Measurements from ENCODE around the gene SPTLC1. TPM values are rescaled to one million over a fixed set of nuclear protein-coding genes. Genes with fewer than 3 reads are reported as not detected.
"Not testable (repeated sequence)": the region's sequence is repeated elsewhere in the genome, so short reads cannot be mapped to it uniquely, and the experiment has no call there.

SPTLC1 gene
- total and polyA plus RNA-seq, 3 donors from 2014 or later = 71.6 to 104 (median 77.1) TPM

- no peak for TF ChIP-seq POLR2A (IDR thresholded peaks at IDR 0.05)
- TF ChIP-seq CTCF (IDR thresholded peaks at IDR 0.05) = no peak
- Histone ChIP-seq H3K9me3 (no peaks in the 10 kb centered on the region), H3K27ac (peak overlapping the region in 1 of 2 donors; percentile 30), H3K36me3 (ENCODE audit: low read depth, missing control alignments) (no peaks in the 10 kb centered on the region), H3K4me1 (peaks cover 12% of the 10 kb centered on the region), H3K4me3 (no peak overlapping the region), H3K27me3 (no peaks in the 10 kb centered on the region)
- peak; percentile 17 for DNase-seq
- 55 to 69% methylated on average over 11 to 15 of the region's 15 CpGs for WGBS, 2 donors
- intact Hi-C loops (cut with DNase I; ENCODE audit: low total_unique reads) = no loop called here
Observed at GRCh38 chr9:92151691-92152393, 36.6 kb upstream of the SPTLC1 start.

DNA sequence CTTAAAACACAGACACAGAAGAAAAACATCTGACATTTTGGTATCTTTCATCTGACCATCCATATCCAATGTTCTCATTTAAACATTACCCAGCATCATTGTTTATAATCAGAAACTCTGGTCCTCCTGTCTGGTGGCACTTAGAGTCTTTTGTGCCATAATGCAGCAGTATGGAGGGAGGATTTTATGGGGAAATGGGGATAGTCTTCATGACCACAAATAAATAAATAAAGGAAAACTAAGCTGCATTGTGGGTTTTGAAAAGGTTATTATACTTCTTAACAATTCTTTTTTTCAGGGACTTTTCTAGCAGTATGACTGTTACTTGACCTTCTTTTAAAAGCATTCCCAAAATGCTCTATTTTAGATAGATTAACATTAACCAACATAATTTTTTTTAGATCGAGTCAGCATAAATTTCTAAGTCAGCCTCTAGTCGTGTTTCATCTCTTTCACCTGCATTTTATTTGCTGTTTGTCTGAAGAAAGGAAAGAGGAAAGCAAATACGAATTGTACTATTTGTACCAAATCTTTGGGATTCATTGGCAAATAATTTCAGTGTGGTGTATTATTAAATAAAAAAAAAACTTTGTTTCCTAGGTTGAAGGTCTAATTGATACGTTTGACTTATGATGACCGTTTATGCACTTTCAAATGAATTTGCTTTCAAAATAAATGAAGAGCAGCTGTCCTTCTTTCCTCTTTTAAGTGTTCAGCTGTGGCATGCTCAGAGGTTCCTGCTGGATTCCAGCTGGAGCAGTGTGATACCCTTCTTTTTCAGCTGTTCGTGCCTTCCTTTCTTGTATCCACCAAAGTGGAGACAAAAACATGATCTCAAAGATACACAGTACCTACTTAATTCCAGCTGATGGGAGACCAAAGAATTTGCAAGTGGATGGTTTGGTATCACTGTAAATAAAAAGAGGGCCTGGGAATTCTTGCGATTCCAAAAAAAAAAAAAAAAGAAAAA is 35.6 kb upstream of the SPTLC1 start:
- H3K36me3 ChIP-seq (ENCODE audit: low read depth, missing control alignments); DNase-seq; H3K4me3 ChIP-seq; H3K27ac ChIP-seq; H3K9me3 ChIP-seq; intact Hi-C loops (cut with DNase I; ENCODE audit: low total_unique reads); H3K27me3 ChIP-seq: not testable (repeated sequence)
- H3K4me1 ChIP-seq = peaks cover 19% of the 10 kb centered on the region
- 45 to 59% methylated on average over 7 of the region's 7 CpGs for WGBS, 2 donors

GRCh38 chr9:92147852-92148180 is 32.6 kb upstream of the SPTLC1 start:
- WGBS, 2 donors = 69 to 79% methylated on average over 8 of the region's 8 CpGs
- no peak for DNase-seq
- H3K4me1 ChIP-seq = peaks cover 15% of the 10 kb centered on the region
- TF ChIP-seq POLR2A (IDR thresholded peaks at IDR 0.05) (no peak), CTCF (IDR thresholded peaks at IDR 0.05) (no peak)
- no peaks in the 10 kb centered on the region for H3K9me3 ChIP-seq
- H3K36me3 ChIP-seq (ENCODE audit: low read depth, missing control alignments) = no peaks in the 10 kb centered on the region
- no peaks in the 10 kb centered on the region for H3K27me3 ChIP-seq
- H3K27ac ChIP-seq = peak overlapping the region; percentile 75 to 78
- intact Hi-C loops (cut with DNase I; ENCODE audit: low total_unique reads) = loop anchor here (10.0 kb wide), 1 partner anchor 497 kb away; no protein-coding TSS in a partner anchor
- H3K4me3 ChIP-seq = no peak overlapping the region

GRCh38 chr9:92147030-92147851 is 32.0 kb upstream of the SPTLC1 start:
- peaks cover 15% of the 10 kb centered on the region for H3K4me1 ChIP-seq
- no peaks in the 10 kb centered on the region for H3K9me3 ChIP-seq
- no peaks in the 10 kb centered on the region for H3K27me3 ChIP-seq
- peak overlapping the region; percentile 75 to 78 for H3K27ac ChIP-seq
- peak; percentile 65 for DNase-seq
- intact Hi-C loops (cut with DNase I; ENCODE audit: low total_unique reads) = loop anchor here (10.0 kb wide), 1 partner anchor 498 kb away; no protein-coding TSS in a partner anchor
- TF ChIP-seq POLR2A (IDR thresholded peaks at IDR 0.05) (no peak), CTCF (IDR thresholded peaks at IDR 0.05) (no peak)
- no peaks in the 10 kb centered on the region for H3K36me3 ChIP-seq (ENCODE audit: low read depth, missing control alignments)
- no peak overlapping the region for H3K4me3 ChIP-seq
- 19 to 32% methylated on average over 14 to 21 of the region's 21 CpGs for WGBS, 2 donors

Data from testis (tissue), 3 donors.